T-helper 2 cell treated with Interferon-gamma antibody and Interleukin-4, amounts not matched to agents 5 μg/mL and 100 μg/mL, for 36 hours (primary cell): ENCODE measurements around the gene TMEM30B.

Experiments used
- DNase-seq: peaks from one replicate; pipeline ENCODE4 v3.0.0; 2021; ENCODE audit warnings: low spot score
- H3K27ac Mint-ChIP-seq: one replicate; pipeline ENCODE4 v1.8.0; 2021; ENCODE audit warnings: mild to moderate bottlenecking, mixed read lengths
- H3K27me3 Mint-ChIP-seq: one replicate; pipeline ENCODE4 v1.8.0; 2021; ENCODE audit warnings: low read depth, mixed read lengths
- H3K36me3 Mint-ChIP-seq: one replicate; pipeline ENCODE4 v1.8.0; 2021; ENCODE audit warnings: low read depth, mixed read lengths
- H3K4me1 Mint-ChIP-seq: one replicate; pipeline ENCODE4 v1.8.0; 2021; ENCODE audit warnings: low read depth, mixed read lengths
- H3K4me3 Mint-ChIP-seq: one replicate; pipeline ENCODE4 v1.8.0; 2022; ENCODE audit warnings: mild to moderate bottlenecking, moderate library complexity, mixed read lengths
- H3K9me3 Mint-ChIP-seq: one replicate; pipeline ENCODE4 v1.8.0; 2021; ENCODE audit warnings: mixed read lengths

Gene TMEM30B

DNA sequence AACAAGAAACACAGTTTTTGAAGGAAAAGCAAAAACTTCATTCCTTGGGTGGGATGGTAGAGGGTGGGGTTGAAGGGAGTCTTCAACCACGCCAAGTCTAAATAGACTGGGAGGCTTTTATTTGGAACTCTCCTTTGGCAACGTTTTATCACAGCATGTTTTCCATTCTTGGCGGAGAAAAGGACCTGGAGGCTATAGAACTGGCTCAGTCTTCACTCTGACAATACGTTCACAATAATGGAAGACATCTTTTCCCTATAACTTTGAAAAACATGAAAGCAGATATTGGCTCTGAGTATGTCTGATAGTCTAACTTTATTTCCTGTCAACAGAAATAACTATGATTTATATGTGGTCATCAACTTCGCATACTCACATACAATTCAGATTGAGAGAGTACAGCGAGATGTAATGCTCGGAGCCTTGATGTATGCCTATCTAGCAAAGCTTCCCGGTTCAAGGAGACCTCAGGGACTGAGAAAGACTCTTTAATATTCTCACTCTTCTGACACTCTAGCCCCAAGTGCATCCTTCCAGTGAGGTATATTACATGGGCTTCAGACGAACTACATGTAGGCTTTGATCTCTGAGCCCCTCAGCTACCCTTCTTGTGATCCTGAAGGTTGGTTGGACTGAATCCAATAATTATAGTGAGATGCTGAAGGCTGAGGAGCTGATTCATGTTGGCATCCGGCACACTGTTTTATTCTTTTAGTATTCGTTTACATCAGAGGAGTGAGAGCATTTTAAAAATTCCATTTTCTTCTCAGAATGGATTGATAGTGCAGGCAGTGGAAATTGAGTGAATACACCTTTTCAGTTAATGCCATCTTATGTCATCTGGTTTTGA lies 14.0 kb downstream of the TMEM30B start:
- H3K4me3 Mint-ChIP-seq: no peak overlapping the region
- H3K27ac Mint-ChIP-seq: no peak overlapping the region
- no peaks in the 10 kb centered on the region for H3K9me3 Mint-ChIP-seq
- H3K36me3 Mint-ChIP-seq: no peaks in the 10 kb centered on the region
- DNase-seq: no peak
- H3K27me3 Mint-ChIP-seq: peaks cover 55% of the 10 kb centered on the region
- H3K4me1 Mint-ChIP-seq: peaks cover 5% of the 10 kb centered on the region

DNA sequence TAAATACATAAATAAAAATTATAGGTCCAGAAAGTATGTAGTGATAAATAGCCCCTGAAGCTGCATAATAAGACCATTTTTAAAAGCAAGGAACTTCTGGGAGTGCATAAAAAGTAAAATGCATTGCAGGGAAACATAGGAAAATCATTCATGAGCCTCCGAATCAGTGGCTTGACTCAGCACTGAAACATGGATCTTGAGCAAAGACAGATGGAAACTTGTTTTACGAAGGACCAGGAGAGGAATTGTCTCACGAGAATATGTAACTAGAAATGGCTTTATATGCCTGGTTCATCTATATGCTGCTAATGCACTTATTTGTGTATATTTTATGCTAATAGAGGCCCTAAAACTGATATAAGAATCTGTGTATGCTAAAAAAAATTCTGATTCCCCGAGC lies 14.7 kb downstream of the TMEM30B start:
- DNase-seq: no peak
- peaks cover 5% of the 10 kb centered on the region for H3K4me1 Mint-ChIP-seq
- no peak overlapping the region for H3K4me3 Mint-ChIP-seq
- H3K36me3 Mint-ChIP-seq: no peaks in the 10 kb centered on the region
- H3K9me3 Mint-ChIP-seq: no peaks in the 10 kb centered on the region
- H3K27ac Mint-ChIP-seq: no peak overlapping the region
- peaks cover 56% of the 10 kb centered on the region for H3K27me3 Mint-ChIP-seq

- Mint-ChIP-seq H3K4me3 (no peak overlapping the region), H3K27ac (no peak overlapping the region), H3K36me3 (no peaks in the 10 kb centered on the region), H3K4me1 (peaks cover 3% of the 10 kb centered on the region), H3K27me3 (peaks cover 53% of the 10 kb centered on the region), H3K9me3 (no peaks in the 10 kb centered on the region)
- DNase-seq: no peak
These were observed 16.5 kb downstream of the TMEM30B start for GRCh38 chr14:61264651-61265050.

GRCh38 chr14:61264010-61264571 lies 17.0 kb downstream of the TMEM30B start:
- Mint-ChIP-seq H3K4me3 (no peak overlapping the region), H3K9me3 (no peaks in the 10 kb centered on the region), H3K27ac (no peak overlapping the region), H3K36me3 (no peaks in the 10 kb centered on the region), H3K4me1 (no peaks in the 10 kb centered on the region), H3K27me3 (peaks cover 55% of the 10 kb centered on the region)
- DNase-seq: no peak

GRCh38 chr14:61262082-61262481 lies 19.1 kb downstream of the TMEM30B start:
- H3K9me3 Mint-ChIP-seq: no peaks in the 10 kb centered on the region
- no peaks in the 10 kb centered on the region for H3K4me1 Mint-ChIP-seq
- no peak overlapping the region for H3K4me3 Mint-ChIP-seq
- DNase-seq: no peak
- H3K27ac Mint-ChIP-seq: no peak overlapping the region
- H3K27me3 Mint-ChIP-seq: peaks cover 52% of the 10 kb centered on the region
- H3K36me3 Mint-ChIP-seq: no peaks in the 10 kb centered on the region

GRCh38 chr14:61260939-61261776 lies 20.0 kb downstream of the TMEM30B start:
- DNase-seq: no peak
- Mint-ChIP-seq H3K4me1 (no peaks in the 10 kb centered on the region), H3K4me3 (no peak overlapping the region), H3K27ac (no peak overlapping the region), H3K36me3 (no peaks in the 10 kb centered on the region), H3K9me3 (no peaks in the 10 kb centered on the region), H3K27me3 (peaks cover 49% of the 10 kb centered on the region)

DNA sequence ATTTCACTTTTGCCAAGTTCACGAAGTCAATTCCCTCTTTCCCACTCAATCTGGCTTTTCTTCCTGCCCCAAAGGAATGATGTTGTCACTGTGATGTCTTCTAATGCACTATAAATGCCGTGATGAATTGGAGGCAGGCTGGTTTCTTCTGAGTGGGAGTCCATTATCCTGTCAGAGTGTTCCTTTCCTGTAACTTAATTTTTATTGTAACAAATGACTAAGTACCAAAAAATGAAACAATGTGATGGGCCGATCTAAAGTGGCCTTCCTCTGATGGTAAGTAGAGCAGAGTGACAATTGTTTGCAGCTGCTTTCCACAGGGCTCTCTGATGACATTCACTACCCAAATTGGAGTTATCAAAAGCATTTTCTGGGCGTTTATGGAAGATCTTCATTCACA lies 22.2 kb downstream of the TMEM30B start:
- Mint-ChIP-seq H3K9me3 (no peaks in the 10 kb centered on the region), H3K27me3 (peaks cover 49% of the 10 kb centered on the region), H3K4me3 (no peak overlapping the region), H3K4me1 (no peaks in the 10 kb centered on the region), H3K36me3 (no peaks in the 10 kb centered on the region), H3K27ac (no peak overlapping the region)
- no peak for DNase-seq

- DNase-seq: no peak
- Mint-ChIP-seq H3K4me3 (no peak overlapping the region), H3K9me3 (no peaks in the 10 kb centered on the region), H3K36me3 (no peaks in the 10 kb centered on the region), H3K27me3 (peaks cover 51% of the 10 kb centered on the region), H3K4me1 (peaks cover 1% of the 10 kb centered on the region), H3K27ac (no peak overlapping the region)
These were observed 23.6 kb downstream of the TMEM30B start for GRCh38 chr14:61257469-61258057.

- Mint-ChIP-seq H3K27me3 (peaks cover 46% of the 10 kb centered on the region), H3K4me1 (peaks cover 1% of the 10 kb centered on the region), H3K4me3 (no peak overlapping the region), H3K36me3 (no peaks in the 10 kb centered on the region), H3K9me3 (no peaks in the 10 kb centered on the region), H3K27ac (no peak overlapping the region)
- DNase-seq: no peak
These were observed 24.2 kb downstream of the TMEM30B start for GRCh38 chr14:61256826-61257468.

GRCh38 chr14:61255968-61256367 lies 25.2 kb downstream of the TMEM30B start:
- Mint-ChIP-seq H3K4me3 (no peak overlapping the region), H3K27me3 (peaks cover 45% of the 10 kb centered on the region), H3K36me3 (no peaks in the 10 kb centered on the region), H3K4me1 (peaks cover 1% of the 10 kb centered on the region), H3K9me3 (no peaks in the 10 kb centered on the region), H3K27ac (no peak overlapping the region)
- no peak for DNase-seq

GRCh38 chr14:61254808-61255526 lies 26.2 kb downstream of the TMEM30B start:
- H3K4me3 Mint-ChIP-seq: no peak overlapping the region
- peaks cover 37% of the 10 kb centered on the region for H3K27me3 Mint-ChIP-seq
- no peak overlapping the region for H3K27ac Mint-ChIP-seq
- H3K36me3 Mint-ChIP-seq: no peaks in the 10 kb centered on the region
- no peaks in the 10 kb centered on the region for H3K9me3 Mint-ChIP-seq
- peaks cover 1% of the 10 kb centered on the region for H3K4me1 Mint-ChIP-seq
- no peak for DNase-seq

DNA sequence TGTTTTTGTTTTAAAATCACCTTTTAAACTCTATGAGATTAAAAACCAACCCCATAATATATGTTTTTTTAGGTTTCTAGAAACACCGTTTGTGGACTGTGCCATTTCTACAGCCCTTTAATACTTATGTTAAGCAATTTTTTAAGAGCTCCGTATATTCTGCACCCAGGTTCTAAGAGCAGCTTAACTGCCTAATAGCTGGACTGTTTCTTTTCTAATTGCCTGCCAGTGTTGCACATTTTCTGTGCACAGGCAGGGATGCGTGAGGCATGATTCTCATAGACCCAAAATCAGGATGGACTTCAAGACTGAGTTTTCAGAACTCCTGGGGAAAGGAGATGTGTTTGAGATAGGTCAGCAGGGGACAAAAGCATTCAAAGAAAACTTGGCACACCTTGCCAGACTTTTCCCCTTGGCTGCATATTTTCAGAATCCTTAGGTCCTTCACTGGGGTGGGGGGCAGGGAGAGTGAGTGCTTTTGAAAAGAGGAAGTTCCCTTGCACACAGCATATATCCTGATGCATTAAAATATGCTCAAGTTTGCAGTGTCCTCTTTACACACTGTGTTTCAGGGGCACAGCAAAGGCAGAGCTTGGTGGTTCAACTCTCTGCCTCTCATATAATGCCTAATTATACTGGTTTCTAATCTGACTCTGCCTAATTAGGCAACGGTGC lies 27.9 kb downstream of the TMEM30B start:
- Mint-ChIP-seq H3K4me3 (no peak overlapping the region), H3K9me3 (no peaks in the 10 kb centered on the region), H3K27me3 (peaks cover 25% of the 10 kb centered on the region), H3K27ac (no peak overlapping the region), H3K4me1 (peaks cover 7% of the 10 kb centered on the region), H3K36me3 (no peaks in the 10 kb centered on the region)
- DNase-seq: no peak
